ENCODE results near the gene DPYD.

DNA sequence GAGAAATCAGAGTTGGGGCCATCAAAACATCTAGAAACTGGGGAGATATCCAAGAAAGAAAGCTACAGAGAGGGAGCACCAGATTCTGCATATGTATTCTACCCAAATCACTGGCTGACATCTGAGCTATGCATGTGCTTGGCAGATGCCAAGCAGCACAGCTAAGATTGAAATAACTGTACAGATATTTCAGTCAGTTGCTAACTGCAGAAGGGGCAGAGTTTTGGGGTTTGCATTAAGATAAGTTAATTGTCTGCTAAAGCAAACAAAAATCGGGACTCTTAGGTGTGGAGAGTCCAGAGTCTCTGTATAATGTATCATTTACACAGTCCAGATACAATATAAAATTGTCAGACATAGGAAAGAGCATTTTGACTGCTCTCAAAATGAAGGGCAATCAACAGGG is 762.1 kb downstream of the DPYD start:
- no peak for TF ChIP-seq POLR2A (IDR thresholded peaks at IDR 0.05; ENCODE audit: low read depth, low read length)
- TF ChIP-seq POLR2AphosphoS5 (IDR thresholded peaks at IDR 0.05; ENCODE audit: low read depth, low read length), result no peak
